Caki2 (cell line): ENCODE data around the gene PKLR. TPM values are rescaled to one million over a fixed set of nuclear protein-coding genes. Genes with fewer than 3 reads are reported as not detected.
"Not testable (repeated sequence)": the region's sequence is repeated elsewhere in the genome, so short reads cannot be mapped to it uniquely, and the experiment has no call there.

Experiments used
- DNase-seq: peaks from one replicate; pipeline ENCODE4 v3.0.0-alpha.2; 2015; ENCODE audit warnings: low read depth
- in situ Hi-C: cut with HindIII; loops from 2 replicates; pipeline ENCODE4 v1.10.0; 2016; ENCODE audit warnings: low sequenced_read_pairs, low pct_unique_long_range_greater_than_20kb, mixed read lengths
- total RNA-seq: library from RNA; depleted of rRNA; stranded (reverse); fragments of >200 nt; shearing (Covaris generic); gene quantifications from 2 replicates; pipeline ENCODE4 v1.2.3, GENCODE V29; 2014; ENCODE audit warnings: low replicate concordance; rRNA removed

The PKLR gene
- total RNA-seq, 1 experiment from 2014 or later: not detected

DNA sequence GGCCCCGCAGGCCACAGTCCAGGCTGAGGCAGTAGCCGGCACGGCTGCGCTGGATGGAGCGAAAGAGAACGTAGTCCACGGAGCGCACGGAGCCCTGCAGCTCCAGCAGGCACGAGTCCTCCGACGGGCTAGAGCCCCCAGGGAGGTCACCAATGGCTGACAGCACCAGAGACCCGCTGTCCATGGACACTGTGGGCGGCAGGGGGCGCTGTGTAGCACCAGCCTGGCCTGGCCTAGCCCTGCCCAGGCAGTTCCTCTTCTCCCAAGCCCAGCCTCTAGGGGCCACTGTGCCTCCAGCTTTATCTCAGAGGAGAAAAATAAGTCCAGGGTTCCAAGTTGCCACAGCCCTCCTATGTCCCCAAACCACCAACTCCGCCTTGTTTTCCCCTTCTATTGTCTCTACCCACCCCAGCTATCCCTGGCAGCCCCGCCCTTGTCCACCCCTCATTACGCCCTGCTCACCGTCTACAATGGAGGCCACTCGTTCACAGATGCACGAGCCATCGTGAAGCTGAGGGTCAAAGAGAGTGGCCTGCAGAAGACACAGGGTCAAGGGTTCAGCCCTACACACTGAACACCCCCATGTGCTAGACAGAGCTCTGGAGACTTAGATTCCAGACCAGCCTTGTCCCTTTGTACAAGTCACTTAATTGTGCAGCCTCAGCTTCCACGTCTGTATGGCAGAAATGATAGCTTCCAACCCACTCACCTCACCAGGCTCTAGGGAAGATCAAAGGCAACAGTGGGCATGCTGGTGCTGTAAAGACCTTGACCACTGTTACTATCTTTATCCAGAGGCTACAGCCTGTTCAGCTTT lies 50.4 kb downstream of the PKLR start:
- in situ Hi-C loops: no loop called here
- peak; percentile 71 for DNase-seq

DNA sequence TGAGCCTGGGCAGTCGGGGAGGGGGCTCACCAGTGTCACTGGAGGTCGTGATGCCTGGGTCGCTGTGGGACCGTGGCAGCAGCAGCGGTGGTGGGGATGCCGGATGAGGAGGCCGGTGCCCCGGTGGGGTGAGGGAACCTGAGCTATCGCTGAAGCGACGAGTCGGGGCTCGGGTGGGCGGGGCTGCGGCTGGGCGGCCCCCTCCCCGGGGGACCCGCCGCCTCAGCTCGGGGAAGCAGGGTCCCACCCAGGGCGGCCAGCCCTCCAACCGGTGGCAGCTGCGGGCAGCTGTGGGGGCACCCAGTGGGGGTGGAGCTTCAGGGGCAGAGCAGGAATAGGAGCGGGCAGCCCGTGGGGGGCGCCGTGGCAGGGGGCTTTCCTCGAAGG lies 51.0 kb downstream of the PKLR start:
- no peak for DNase-seq
- in situ Hi-C loops: no loop called here

DNA sequence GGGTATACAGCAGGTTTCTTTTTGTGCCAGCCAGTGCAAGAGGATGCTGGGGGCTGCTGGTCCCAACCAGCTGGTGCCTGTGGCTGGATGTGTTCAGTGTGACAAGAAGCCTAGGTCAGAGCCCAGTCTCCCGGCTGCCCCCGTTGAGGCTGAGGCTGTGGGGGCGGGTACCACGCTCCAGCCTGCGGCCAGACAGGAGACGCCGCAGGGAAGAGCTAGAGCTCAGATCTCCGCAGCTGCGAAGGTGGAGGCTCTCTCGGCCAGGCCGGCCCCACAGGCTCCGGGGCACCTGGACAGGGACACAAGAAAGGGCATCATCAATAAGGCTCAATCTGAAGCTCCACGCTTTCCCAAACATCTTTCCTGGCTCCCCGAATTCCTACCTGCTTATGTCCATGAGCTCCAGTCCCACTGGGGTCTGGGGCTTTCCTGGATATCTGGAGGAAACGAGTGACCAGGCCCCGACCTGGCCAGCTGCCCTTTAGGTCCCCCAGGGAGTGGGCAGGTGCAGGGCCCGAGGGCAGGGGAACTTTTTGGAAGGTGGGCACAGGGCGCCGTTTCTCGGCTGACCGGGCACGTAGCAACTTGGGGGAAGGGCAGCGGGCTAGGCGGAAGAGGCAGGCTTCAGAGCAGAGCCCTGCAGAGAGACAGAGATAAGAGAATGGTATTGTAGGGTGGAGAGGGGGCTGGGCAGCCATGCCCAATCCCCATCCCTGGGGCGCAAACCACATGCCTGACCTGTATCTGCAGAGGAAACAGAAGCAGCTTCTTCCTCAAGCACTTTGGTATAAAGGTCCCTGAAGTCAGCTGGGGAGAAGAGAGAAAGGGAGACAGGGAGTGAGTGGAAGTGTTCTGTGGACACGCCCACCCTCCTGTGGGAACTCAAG lies 53.3 kb downstream of the PKLR start:
- no peak for DNase-seq

DNA sequence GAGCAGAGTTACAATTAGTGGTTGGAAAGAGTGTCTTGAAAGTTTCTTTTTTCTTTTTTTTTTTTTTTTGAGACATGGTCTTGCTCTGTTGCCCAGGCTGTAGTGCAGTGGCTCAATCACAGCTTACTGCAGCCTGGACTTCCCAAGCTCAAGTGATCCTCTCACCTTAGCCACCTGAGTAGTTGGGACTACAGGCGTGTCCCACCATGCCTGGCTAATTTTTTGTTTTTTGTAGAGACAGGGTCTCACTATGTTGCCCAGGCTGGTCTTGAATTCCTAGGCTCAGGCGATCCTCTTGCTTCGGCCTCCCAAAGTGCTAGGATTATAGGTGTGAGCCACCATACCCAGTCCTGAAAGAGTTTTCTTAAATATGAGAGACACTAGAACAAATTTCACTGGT lies 54.4 kb downstream of the PKLR start:
- in situ Hi-C loops, DNase-seq: not testable (repeated sequence)

More for the DNA sequence above, 53.3 kb downstream of the PKLR start:
- in situ Hi-C loops: no loop called here

- in situ Hi-C loops: no loop called here
- no peak for DNase-seq
These were observed 56.1 kb downstream of the PKLR start for GRCh38 chr1:155245163-155245524.

- peak; percentile 99 for DNase-seq
- in situ Hi-C loops: no loop called here
These were observed 56.7 kb downstream of the PKLR start for GRCh38 chr1:155244368-155245162.

DNA sequence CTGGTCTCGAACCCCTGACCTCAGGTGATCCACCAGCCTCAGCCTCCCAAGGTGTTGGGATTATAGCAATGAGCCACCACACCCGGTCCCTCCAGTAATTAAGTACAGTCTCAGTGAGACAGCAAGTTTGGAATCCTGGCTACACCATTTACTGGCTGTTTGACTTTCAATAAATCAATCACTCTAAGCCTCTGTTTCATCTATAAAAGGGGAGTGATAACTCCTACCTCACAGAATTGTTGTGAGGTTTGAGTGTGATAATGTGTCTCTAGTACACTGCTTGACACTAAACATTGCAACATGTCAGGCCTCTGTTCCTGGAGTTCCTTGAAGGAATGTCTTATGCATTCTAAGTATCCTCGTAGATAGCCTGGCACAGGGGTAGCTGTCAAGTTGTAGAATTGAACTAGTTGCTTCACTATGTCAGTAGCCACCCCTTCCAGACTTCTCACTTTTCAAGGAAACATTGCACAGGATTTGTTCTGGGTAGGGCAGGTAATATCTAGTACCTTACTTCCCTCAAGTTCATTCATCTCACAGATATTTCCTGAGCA lies 58.4 kb downstream of the PKLR start:
- in situ Hi-C loops: no loop called here
- DNase-seq: no peak

DNA sequence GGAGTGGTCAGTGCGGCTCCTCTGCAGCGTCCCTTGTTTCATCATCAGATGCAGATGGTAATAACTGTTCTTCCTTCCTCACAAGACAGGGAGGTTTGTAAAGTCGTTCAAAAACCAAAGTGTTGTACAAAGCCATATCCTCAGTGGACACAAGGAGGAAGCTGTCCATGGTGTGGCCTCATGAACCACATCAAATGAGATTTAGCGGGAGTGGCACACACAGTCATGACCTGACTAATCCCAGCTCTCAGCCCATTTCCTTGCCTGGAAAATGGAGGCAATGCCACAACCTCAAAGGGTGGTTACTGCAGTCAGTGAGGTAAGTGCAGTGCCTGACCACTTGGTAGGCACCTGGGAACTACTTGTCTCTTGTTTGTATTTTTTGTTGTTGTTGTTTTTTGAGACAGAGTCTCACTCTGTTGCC lies 59.4 kb downstream of the PKLR start:
- in situ Hi-C loops: no loop called here
- no peak for DNase-seq

DNA sequence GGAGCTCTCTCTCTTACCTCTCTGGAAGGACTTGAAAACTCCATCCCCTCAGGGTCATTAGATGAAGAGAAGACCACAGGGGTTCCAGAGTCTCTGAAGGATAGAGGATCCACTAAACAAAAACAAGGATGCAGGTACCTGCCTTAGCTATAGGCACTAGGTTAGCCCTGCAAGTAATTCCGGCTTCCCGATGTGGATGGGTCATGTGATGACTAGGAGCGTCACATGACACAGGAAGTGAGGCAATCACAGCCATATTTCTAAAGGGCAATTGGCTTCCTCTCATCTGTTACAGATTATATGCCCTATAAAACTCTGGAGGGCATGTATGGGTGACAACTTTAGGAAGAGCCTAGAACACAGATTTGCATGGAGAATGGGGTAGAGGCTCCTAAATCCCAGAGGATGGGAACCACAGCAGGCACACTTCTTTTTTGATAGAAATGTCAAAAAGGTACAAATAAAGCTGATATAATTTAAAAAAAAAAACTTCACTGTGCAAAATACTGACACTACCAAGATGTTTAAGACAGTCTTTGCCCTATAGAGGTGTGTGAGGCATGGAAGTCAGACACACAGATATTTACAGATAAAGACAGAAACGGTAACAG lies 60.1 kb downstream of the PKLR start:
- in situ Hi-C loops: no loop called here

More for the DNA sequence above, 60.1 kb downstream of the PKLR start:
- peak; percentile 65 for DNase-seq

Other genes starting within 250 kb of the PKLR start
- 22.3 and 38.5 TPM in 2 replicates for gene EFNA4, start 237.7 kb downstream of the PKLR start, total RNA-seq
- gene EFNA3, start 222.6 kb downstream of the PKLR start, total RNA-seq: 9.1 and 10.0 TPM in 2 replicates
- gene EFNA1, start 173.6 kb downstream of the PKLR start, total RNA-seq: 2.5 and 19.2 TPM in 2 replicates
- gene SLC50A1, start 165.6 kb downstream of the PKLR start, total RNA-seq: 46.9 and 54.7 TPM in 2 replicates
- gene DPM3, start 160.9 kb downstream of the PKLR start, total RNA-seq: 171 and 198 TPM in 2 replicates
- 271 and 341 TPM in 2 replicates for gene KRTCAP2, start 128.1 kb downstream of the PKLR start, total RNA-seq
- not detected in 2 replicates for gene TRIM46, start 127.6 kb downstream of the PKLR start, total RNA-seq
- 20.5 and 28.3 TPM in 2 replicates for gene THBS3, start 93.5 kb downstream of the PKLR start, total RNA-seq
- 152 and 172 TPM in 2 replicates for gene MTX1, start 92.7 kb downstream of the PKLR start, total RNA-seq
- 4.3 and 7.1 TPM in 2 replicates for gene ENTREP3, start 46.0 kb downstream of the PKLR start, total RNA-seq
- 52.5 and 77.8 TPM in 2 replicates for gene SCAMP3, start 39.1 kb downstream of the PKLR start, total RNA-seq
- 30.8 and 32.8 TPM in 2 replicates for gene CLK2, start 27.9 kb downstream of the PKLR start, total RNA-seq
- 0.06 and 0.84 TPM in 2 replicates for gene HCN3, start 24.0 kb downstream of the PKLR start, total RNA-seq
- 239 and 330 TPM in 2 replicates for gene FDPS, start 7.4 kb upstream of the PKLR start, total RNA-seq
- gene RUSC1, start 19.5 kb upstream of the PKLR start, total RNA-seq: 22.6 and 24.3 TPM in 2 replicates